Activated B cell treated with CpG ODN at 0.5 μM for 24 hours (primary cell): Measurements from ENCODE around the gene INPP5A. TPM values are rescaled to one million over a fixed set of nuclear protein-coding genes. Genes with fewer than 3 reads are reported as not detected.

Experiments used
- ATAC-seq: fragments of 200-7000 bp; cut with Tn5 transposase; one replicate; pipeline ENCODE4 v1.10.0; 2021; ENCODE audit warnings: low read depth, mild to moderate bottlenecking, moderate library complexity
- CTCF ChIA-PET: fragments of 350-600 bp; sonication (Branson Sonifier 250); formaldehyde crosslinking; loops from one replicate; lab custom pipeline; 2021; ENCODE audit warnings: antibody characterized with exemption; lab: Charles Lee
- POLR2A ChIA-PET: fragments of 350-600 bp; sonication (Branson Sonifier 250); formaldehyde crosslinking; loops from one replicate; lab custom pipeline; 2021; ENCODE audit warnings: antibody characterized with exemption; lab: Charles Lee
- DNase-seq: peaks from one replicate; pipeline ENCODE4 v3.0.0; 2022
- H3K27ac Mint-ChIP-seq: one replicate; pipeline ENCODE4 v1.8.0; 2020; ENCODE audit warnings: mixed read lengths
- H3K27me3 Mint-ChIP-seq: one replicate; pipeline ENCODE4 v1.8.0; 2021; ENCODE audit warnings: mixed read lengths
- H3K36me3 Mint-ChIP-seq: one replicate; pipeline ENCODE4 v1.8.0; 2021; ENCODE audit warnings: low read depth, mixed read lengths
- H3K4me1 Mint-ChIP-seq: one replicate; pipeline ENCODE4 v1.8.0; 2021; ENCODE audit warnings: mixed read lengths
- H3K4me3 Mint-ChIP-seq: one replicate; pipeline ENCODE4 v1.8.0; 2020; ENCODE audit warnings: mild to moderate bottlenecking, mixed read lengths
- H3K9me3 Mint-ChIP-seq: one replicate; pipeline ENCODE4 v1.8.0; 2020; ENCODE audit warnings: mixed read lengths
- CTCF ChIP-seq: fragments of 200-600 bp; IDR thresholded peaks from one replicate; pipeline ENCODE4 v1.8.0; 2022; ENCODE audit warnings: antibody characterized with exemption, mild to moderate bottlenecking
- intact Hi-C: fragments of 100-400 bp; cut with micrococcal nuclease; formaldehyde crosslinking; loops from one replicate; pipeline ENCODE4 v1.15.1; 2024
- total RNA-seq: library from RNA; stranded (reverse); gene quantifications from 2 replicates; pipeline ENCODE4 v1.2.3, GENCODE V29; 2022

Gene INPP5A
- total RNA-seq, 1 donor from 2014 or later: 24.9 TPM

GRCh38 chr10:132566892-132567291 lies 29.3 kb downstream of the INPP5A start:
- peaks cover 29% of the 10 kb centered on the region for H3K4me1 Mint-ChIP-seq
- H3K9me3 Mint-ChIP-seq: no peaks in the 10 kb centered on the region
- intact Hi-C loops: no loop called here
- peaks cover 3% of the 10 kb centered on the region for H3K36me3 Mint-ChIP-seq
- H3K27me3 Mint-ChIP-seq: no peaks in the 10 kb centered on the region
- ChIA-PET POLR2A (interaction anchor here (1.5 kb wide), 1 partner anchor 11 kb away, joined by 6 read pairs; no protein-coding TSS in a partner anchor), CTCF (no interaction called here)
- ATAC-seq (no peak), DNase-seq (no peak)
- no peak overlapping the region for H3K4me3 Mint-ChIP-seq
- no peak for TF ChIP-seq CTCF
- no peak overlapping the region for H3K27ac Mint-ChIP-seq

DNA sequence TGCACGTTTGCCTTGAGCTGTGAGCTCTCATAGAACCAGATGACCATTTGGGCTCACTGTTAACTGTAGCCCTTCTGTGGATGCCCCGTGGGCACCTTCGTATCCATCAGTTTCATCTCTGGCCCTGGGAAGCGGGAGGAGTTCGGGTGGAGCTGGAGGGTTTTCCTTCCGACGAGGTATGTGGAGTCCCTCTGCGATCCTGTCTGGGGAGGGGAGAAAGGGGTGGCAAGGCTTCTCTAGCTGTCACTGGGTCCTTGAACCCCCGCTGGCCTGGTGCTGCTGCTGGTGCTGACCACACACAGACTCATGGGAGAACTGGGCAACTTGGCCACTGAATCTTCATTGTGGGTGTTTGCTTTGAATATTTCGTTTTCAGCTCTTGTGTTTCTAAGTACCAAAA lies 32.7 kb downstream of the INPP5A start:
- ATAC-seq: no peak
- DNase-seq: no peak
- Mint-ChIP-seq H3K27me3 (no peaks in the 10 kb centered on the region), H3K36me3 (peaks cover 4% of the 10 kb centered on the region), H3K4me1 (peaks cover 8% of the 10 kb centered on the region), H3K9me3 (no peaks in the 10 kb centered on the region), H3K4me3 (no peak overlapping the region), H3K27ac (no peak overlapping the region)
- POLR2A ChIA-PET: interaction anchor here (1.3 to 3.4 kb wide), 7 partner anchors 11 to 30 kb away, joined by 4 to 37 read pairs (median 30); no protein-coding TSS in a partner anchor
- TF ChIP-seq CTCF: no peak
- intact Hi-C loops: loop anchor here (5.0 kb wide), 1 partner anchor 707 kb away; the partner anchor contains the start of gene ADAM8
- CTCF ChIA-PET: interaction anchor here (1.2 to 2.6 kb wide), 2 partner anchors 10 to 31 kb away, joined by 3 to 12 read pairs; no protein-coding TSS in a partner anchor

- intact Hi-C loops: loop anchor here (1.0 to 5.0 kb wide), 3 partner anchors 11 to 706 kb away; partner anchors contain the start of gene ADAM8
- DNase-seq (peak; percentile 69), ATAC-seq (peak; percentile 57)
- no peaks in the 10 kb centered on the region for H3K9me3 Mint-ChIP-seq
- H3K36me3 Mint-ChIP-seq: peaks cover 4% of the 10 kb centered on the region
- POLR2A ChIA-PET: interaction anchor here (0.8 to 3.4 kb wide), 16 partner anchors 8 to 819 kb away, joined by 3 to 37 read pairs (median 10); no protein-coding TSS in a partner anchor
- no peak overlapping the region for H3K27ac Mint-ChIP-seq
- CTCF ChIA-PET: interaction anchor here (1.1 to 2.6 kb wide), 7 partner anchors 11 to 64 kb away, joined by 3 to 12 read pairs (median 3); no protein-coding TSS in a partner anchor
- no peak overlapping the region for H3K4me3 Mint-ChIP-seq
- no peaks in the 10 kb centered on the region for H3K27me3 Mint-ChIP-seq
- TF ChIP-seq CTCF: no peak
- peaks cover 5% of the 10 kb centered on the region for H3K4me1 Mint-ChIP-seq
Measured at GRCh38 chr10:132570771-132571649, 33.4 kb downstream of the INPP5A start.

DNA sequence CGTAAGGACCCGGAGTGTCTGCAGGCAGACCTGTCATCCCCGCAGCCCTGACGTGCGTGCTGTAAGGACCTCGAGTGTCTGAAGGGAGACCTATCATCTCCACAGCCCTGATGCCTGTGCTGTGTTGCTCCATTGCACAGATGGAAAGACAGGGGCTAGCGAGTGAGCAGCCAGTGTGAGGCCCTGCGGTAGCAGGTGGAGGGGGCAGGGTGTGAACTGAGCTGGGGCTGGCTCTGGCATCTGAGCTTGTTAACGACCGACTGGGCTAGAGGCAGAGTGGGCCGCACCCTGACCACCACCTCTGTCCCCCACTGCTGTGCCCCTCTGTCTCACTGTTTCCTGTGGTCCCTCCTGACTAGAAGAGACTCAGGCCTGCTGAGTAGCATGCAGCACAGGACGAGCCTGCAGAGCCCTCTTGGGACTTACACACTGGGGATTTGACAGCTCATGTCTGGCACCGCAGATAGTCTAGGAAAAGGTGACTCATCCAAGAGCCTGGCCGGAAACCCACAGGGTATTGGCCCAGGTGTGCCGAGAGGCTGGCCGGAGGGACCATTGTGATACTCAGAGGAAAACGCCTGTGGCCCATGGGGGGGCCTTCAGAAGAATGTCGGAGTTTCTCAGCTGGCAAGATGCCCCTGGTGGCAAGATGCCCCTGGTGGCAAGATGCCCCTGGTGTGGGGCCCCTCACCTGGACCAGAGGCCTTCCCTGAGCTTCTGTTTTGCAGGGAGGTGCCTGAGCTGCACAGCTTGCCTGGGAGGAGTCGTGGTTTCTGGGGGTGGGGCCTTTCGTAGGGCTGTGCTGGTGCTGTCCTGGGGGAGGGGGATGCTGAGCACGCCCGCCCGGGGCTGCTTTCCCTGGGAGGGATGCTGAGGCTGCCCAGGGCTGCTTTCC lies 34.3 kb downstream of the INPP5A start:
- H3K4me1 Mint-ChIP-seq: peaks cover 6% of the 10 kb centered on the region
- H3K27ac Mint-ChIP-seq: no peak overlapping the region
- intact Hi-C loops: loop anchor here (1.0 to 5.0 kb wide), 11 partner anchors 12 to 705 kb away; partner anchors contain the start of genes ADAM8, INPP5A and PWWP2B
- DNase-seq (peak; percentile 78), ATAC-seq (peak; percentile 77)
- H3K27me3 Mint-ChIP-seq: no peaks in the 10 kb centered on the region
- H3K4me3 Mint-ChIP-seq: no peak overlapping the region
- ChIA-PET POLR2A (interaction anchor here (0.6 to 3.4 kb wide), 19 partner anchors 9 to 819 kb away, joined by 3 to 37 read pairs (median 5); partner anchors contain the start of gene PWWP2B), CTCF (interaction anchor here (0.6 to 2.6 kb wide), 9 partner anchors 12 to 112 kb away, joined by 3 to 12 read pairs (median 3); no protein-coding TSS in a partner anchor)
- no peaks in the 10 kb centered on the region for H3K9me3 Mint-ChIP-seq
- peaks cover 4% of the 10 kb centered on the region for H3K36me3 Mint-ChIP-seq
- no peak for TF ChIP-seq CTCF
